IPS-NIHi7 (cell line): ENCODE results near the gene TDO2.
"Not testable (repeated sequence)": the region's sequence is repeated elsewhere in the genome, so short reads cannot be mapped to it uniquely, and the experiment has no call there.

Source experiments
- DNase-seq: peaks from one replicate; pipeline ENCODE4 v3.0.0; 2012; ENCODE audit warnings: mixed read lengths; ENCODE audit errors: extremely low spot score

Gene TDO2

GRCh38 chr4:155907556-155907955, 4.1 kb downstream of the TDO2 start:
- DNase-seq = no peak

DNA sequence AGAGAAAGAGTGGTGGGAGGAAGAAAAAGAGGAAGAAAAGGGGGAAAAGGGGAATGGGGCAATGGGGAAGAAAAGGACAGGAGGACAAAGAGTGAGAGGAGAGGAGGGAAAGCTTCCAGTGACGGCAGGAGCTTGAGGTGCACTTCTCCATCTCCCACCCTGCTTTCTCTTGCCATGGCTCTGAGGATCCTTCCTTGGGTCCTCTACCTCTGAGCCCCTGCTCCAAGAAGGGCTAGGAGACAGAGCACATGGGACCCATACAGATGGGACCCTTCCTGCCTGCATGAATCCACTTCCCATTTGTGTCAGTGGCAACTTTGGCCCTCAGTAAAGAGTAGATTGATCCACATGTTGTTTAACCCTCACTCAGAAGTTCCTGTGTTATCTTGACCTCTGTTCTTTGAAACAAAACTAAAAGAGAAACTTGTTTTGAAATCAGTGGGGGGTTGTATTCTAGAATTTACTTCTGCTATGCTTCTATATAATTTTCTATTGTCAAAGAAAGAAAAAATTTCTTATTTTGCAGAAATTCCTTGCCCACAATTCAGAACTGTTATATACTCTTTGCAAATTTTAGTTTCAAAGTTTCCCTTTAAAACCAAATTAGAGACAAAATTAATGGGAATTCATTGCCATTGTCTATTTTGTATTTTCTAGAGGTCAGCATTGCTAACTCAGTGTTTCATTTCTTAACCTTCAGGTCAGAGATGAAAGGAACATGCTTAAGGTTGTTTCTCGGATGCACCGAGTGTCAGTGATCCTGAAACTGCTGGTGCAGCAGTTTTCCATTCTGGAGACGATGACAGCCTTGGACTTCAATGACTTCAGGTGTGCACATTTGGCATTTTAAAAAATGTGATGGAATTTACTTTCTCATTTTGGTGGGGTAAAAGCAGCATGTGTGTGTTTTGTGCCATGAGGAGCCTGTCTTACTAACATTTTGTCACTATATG, 5.0 kb downstream of the TDO2 start:
- DNase-seq = no peak

GRCh38 chr4:155909615-155910226, 6.2 kb downstream of the TDO2 start:
- no peak for DNase-seq

- DNase-seq = no peak
Observed at GRCh38 chr4:155911905-155912304, 8.4 kb downstream of the TDO2 start.

- no peak for DNase-seq
Observed at GRCh38 chr4:155914782-155915181, 11.3 kb downstream of the TDO2 start.

- DNase-seq = no peak
Observed at GRCh38 chr4:155921597-155921996, 18.1 kb downstream of the TDO2 start.

DNA sequence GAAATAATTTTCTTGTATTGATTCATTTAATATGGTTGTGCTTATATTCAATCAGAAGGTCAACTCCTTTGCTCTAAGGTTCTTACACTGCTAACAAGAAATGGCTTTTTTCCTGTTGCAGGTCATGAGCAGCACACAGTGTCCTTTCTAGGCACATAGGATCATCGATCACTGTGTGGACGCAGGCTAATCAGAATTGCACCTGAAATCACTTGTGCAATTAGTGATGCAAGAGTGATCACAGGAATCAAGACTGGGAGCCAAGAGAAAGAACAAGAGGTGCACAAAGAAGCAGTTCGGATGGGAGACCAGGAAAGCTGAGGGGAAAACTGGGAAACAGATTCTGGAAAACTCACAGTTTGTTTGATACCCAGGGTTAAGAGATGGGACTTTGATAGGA, 21.1 kb downstream of the TDO2 start:
- DNase-seq = no peak

DNA sequence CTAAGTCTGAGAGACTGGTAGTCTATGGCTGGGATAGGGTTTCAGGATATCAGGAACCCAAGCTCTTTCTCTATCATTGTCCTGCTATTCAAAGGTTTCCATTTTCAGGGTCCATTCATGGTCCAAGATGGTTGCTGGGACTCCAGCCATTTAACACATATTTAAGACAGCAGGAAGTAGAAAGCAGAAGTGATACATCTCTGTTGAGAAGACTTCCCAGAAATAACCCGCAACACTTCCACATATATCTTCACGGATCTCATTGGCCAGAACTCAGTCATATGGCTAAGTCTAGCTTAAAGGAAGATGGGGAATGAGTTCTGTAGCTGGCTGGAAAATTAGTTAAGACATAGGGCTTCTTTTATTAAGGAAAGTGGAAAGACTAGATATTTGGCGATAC, 26.3 kb downstream of the TDO2 start:
- DNase-seq = no peak

DNA sequence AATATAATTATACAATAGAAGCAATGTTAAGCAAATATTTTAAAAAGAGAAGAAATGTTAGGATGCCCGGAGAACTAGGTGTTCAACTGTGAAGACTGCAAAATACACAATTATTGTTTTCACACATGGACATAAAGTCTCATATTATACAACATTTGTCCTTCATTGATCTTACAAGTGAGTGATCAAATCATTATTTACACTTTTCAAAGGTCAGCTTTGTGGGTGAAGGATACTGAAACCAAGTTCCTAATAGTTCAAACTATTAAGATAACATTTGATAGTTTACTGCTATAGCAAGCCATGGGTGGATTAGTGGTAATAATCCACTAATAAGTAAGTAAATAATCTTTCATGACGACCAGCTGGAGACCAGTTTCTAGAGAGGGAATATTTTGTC, 26.8 kb downstream of the TDO2 start:
- DNase-seq = no peak

- DNase-seq = no peak
Observed at GRCh38 chr4:155931634-155932033, 28.1 kb downstream of the TDO2 start.

GRCh38 chr4:155934634-155935033, 31.1 kb downstream of the TDO2 start:
- not testable (repeated sequence) for DNase-seq

GRCh38 chr4:155935389-155935986, 32.0 kb downstream of the TDO2 start:
- DNase-seq = no peak

GRCh38 chr4:155941085-155941790, 37.7 kb downstream of the TDO2 start:
- no peak for DNase-seq

GRCh38 chr4:155941820-155942219, 38.3 kb downstream of the TDO2 start:
- DNase-seq = no peak

DNA sequence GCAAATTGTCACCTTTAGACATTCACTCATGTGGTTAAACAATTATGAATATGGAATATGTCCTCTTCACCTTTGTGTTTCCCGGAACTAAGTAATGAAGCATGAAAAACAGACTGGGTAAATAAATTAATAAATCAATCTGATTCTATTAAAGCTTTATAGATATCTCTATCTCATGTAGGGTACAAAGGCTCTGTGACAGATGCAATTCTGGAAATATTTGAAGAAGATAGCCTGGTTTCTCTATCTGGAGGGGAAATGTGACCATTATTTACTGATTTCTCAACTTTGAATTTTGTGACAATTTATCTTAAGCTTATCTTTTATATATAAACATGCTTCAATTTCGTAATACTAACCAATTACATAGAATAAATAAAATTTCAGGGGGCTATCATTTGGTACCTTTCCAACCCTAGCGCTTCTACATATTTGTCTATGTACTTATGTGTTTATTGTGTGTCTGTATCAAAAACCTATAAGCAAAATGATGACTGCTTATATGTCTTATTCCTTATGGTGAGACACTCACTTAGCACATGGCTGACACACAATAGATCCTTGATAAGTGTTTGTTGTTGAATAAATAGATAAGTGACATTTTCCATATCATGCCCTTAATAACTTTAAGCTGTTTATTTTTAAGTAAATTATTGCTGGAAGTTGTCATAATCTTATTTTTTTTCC, 40.3 kb downstream of the TDO2 start:
- no peak for DNase-seq

DNA sequence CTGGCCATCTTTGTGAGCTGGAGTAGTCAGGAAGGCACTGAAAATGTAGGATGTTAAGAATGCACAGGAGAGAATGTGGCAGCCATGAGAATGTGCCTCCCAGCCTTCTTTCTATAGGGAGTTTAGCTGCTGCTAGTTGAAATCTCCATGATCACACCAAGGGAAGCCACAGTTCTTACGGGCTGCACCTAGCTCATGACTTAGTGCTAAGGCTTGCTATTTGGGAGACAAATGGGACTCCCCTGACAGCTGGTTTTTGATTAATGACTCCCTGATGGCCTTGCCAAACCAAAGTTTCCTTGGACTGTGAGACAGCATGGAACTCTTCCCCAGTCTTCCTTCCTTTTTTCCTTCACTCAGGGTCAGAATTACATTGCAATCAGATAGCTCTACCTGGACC, 41.0 kb downstream of the TDO2 start:
- DNase-seq = no peak

DNA sequence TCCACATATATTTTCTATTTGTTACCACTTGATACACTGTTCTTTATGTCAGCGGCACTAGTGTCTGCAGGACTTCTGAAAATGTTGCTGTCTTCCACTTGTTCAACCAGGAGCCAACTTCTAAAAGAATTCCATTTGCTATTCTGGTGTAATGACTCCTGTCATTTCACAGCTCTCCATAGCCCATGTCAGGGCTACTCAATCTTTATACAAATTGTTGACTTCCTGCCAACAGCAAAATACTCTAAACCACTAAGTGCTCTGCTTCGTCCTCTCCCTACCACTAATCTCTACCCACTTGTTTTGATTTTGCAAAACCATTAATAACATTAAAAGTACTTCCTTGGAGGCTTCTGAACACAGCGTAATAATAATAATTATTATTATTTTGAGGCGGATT, 43.0 kb downstream of the TDO2 start:
- no peak for DNase-seq

- DNase-seq = no peak
Observed at GRCh38 chr4:155948541-155948940, 45.0 kb downstream of the TDO2 start.

- no peak for DNase-seq
Observed at GRCh38 chr4:155950461-155950860, 47.0 kb downstream of the TDO2 start.

GRCh38 chr4:155952501-155952901, 49.0 kb downstream of the TDO2 start:
- no peak for DNase-seq
